HG03175 (cell line): ENCODE measurements around the gene NPY4R.
"Not testable (repeated sequence)": the region's sequence is repeated elsewhere in the genome, so short reads cannot be mapped to it uniquely, and the experiment has no call there.

Experiments used
- ATAC-seq: cut with Tn5 transposase; IDR thresholded peaks from one replicate; pipeline ENCODE4 v1.9.1; 2021; ENCODE audit warnings: mild to moderate bottlenecking, moderate library complexity; ENCODE audit not compliant: unreplicated experiment

The NPY4R gene

GRCh38 chr10:46457071-46457470 is 8.7 kb downstream of the NPY4R start:
- not testable (repeated sequence) for ATAC-seq

- not testable (repeated sequence) for ATAC-seq
Measured at GRCh38 chr10:46455992-46456391, 9.8 kb downstream of the NPY4R start.

- ATAC-seq: not testable (repeated sequence)
Measured at GRCh38 chr10:46451365-46451764, 14.4 kb downstream of the NPY4R start.

GRCh38 chr10:46450829-46451228 is 14.9 kb downstream of the NPY4R start:
- not testable (repeated sequence) for ATAC-seq

- ATAC-seq: not testable (repeated sequence)
Measured at GRCh38 chr10:46447439-46447838, 18.3 kb downstream of the NPY4R start.

GRCh38 chr10:46445389-46446122 is 20.2 kb downstream of the NPY4R start:
- not testable (repeated sequence) for ATAC-seq

GRCh38 chr10:46443422-46443821 is 22.3 kb downstream of the NPY4R start:
- ATAC-seq: not testable (repeated sequence)

GRCh38 chr10:46442706-46443275 is 23.0 kb downstream of the NPY4R start:
- ATAC-seq: not testable (repeated sequence)

- not testable (repeated sequence) for ATAC-seq
Measured at GRCh38 chr10:46441837-46442278, 23.9 kb downstream of the NPY4R start.

- ATAC-seq: not testable (repeated sequence)
Measured at GRCh38 chr10:46440942-46441341, 24.8 kb downstream of the NPY4R start.

GRCh38 chr10:46423550-46423949 is 42.2 kb downstream of the NPY4R start:
- ATAC-seq: not testable (repeated sequence)

- ATAC-seq: not testable (repeated sequence)
Measured at GRCh38 chr10:46419570-46420379, 46.0 kb downstream of the NPY4R start.

GRCh38 chr10:46418283-46418682 is 47.5 kb downstream of the NPY4R start:
- not testable (repeated sequence) for ATAC-seq

- ATAC-seq: peak; percentile 46
Measured at GRCh38 chr10:46415291-46415690, 50.5 kb downstream of the NPY4R start.

- not testable (repeated sequence) for ATAC-seq
Measured at GRCh38 chr10:46412665-46413064, 53.1 kb downstream of the NPY4R start.

GRCh38 chr10:46411123-46411522 is 54.6 kb downstream of the NPY4R start:
- ATAC-seq: not testable (repeated sequence)
